Fibroblast of lung (primary cell): Measurements from ENCODE around the gene CNR2.

ENCODE experiments used
- CTCF ChIP-seq, 2 donors: IDR thresholded peaks in 1 of 2; conservative IDR thresholded peaks in 1 of 2; 1 replicate in 1 of 2; 2 replicates in 1 of 2; pipeline ENCODE4 v1.5.1; 2011 to 2012; ENCODE audit warnings: low read length in 2 of 2, control low read depth in 1 of 2, inconsistent platforms in 1 of 2, low read depth in 1 of 2, mild to moderate bottlenecking in 1 of 2
- EZH2 ChIP-seq: IDR thresholded peaks from 2 replicates; pipeline ENCODE4 v1.5.1; 2012; ENCODE audit warnings: low read length, control low read depth, mild to moderate bottlenecking; ENCODE audit errors: missing control alignments

- TF ChIP-seq CTCF (conservative IDR thresholded peaks at IDR 0.05 in 1 of 2, IDR thresholded peaks at IDR 0.05 in 1 of 2; ENCODE audit: low read depth in 1 of 2, low read length in 2 of 2) (no peak), EZH2 (no peak)
These were observed 85.4 kb downstream of the CNR2 start for GRCh38 chr1:23827717-23828116.
